PC-3 (cell line): ENCODE results near the gene KNDC1.

Source experiments
- EZH2 ChIP-seq: fragments of 300-600 bp; sonication (generic); IDR thresholded peaks from one replicate; pipeline ENCODE4 v1.6.1; 2017; ENCODE audit warnings: antibody characterized with exemption, mild to moderate bottlenecking, low read length; ENCODE audit not compliant: unreplicated experiment
- EZH2phosphoT487 ChIP-seq: fragments of 300-600 bp; sonication (generic); IDR thresholded peaks from 2 replicates; pipeline ENCODE4 v1.6.1; 2018; ENCODE audit warnings: mild to moderate bottlenecking, antibody characterized with exemption, low read length, borderline replicate concordance
- TF ChIP-seq, protein P1 (sequence below): fragments of 300-600 bp; sonication (generic); conservative IDR thresholded peaks from 2 replicates; pipeline ENCODE4 v1.5.1; 2017; ENCODE audit warnings: antibody characterized with exemption, low read depth, mild to moderate bottlenecking, low read length

DNA sequence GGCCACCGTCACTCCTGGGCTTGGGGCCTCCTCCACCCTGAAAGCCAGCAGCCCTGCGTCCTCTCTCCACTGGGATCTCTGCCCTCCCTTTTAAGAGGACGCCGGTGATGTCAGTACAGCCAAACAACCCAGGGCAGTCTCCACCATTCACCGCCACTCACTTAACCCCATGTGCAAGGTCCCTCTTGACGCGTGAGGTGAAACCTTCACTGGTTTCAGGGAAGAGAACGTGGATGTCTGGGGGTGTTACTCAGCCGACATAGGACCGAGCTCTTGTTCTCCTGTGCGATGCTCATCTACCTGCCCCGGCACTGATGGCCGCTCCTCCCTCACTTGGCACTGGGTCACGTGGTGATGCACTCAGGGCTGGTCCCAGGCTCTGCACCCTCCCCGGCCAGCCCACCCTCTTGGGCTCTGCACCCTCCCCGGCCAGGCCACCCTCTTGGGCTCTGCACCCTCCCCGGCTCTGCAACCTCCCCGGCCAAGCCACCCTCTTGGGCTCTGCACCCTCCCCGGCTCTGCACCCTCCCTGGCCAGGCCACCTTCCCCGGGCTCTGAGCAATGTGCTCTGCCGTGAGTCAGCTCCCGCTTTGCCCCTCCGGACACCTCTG, 36.2 kb upstream of the KNDC1 start:
- TF ChIP-seq, protein P1, sequence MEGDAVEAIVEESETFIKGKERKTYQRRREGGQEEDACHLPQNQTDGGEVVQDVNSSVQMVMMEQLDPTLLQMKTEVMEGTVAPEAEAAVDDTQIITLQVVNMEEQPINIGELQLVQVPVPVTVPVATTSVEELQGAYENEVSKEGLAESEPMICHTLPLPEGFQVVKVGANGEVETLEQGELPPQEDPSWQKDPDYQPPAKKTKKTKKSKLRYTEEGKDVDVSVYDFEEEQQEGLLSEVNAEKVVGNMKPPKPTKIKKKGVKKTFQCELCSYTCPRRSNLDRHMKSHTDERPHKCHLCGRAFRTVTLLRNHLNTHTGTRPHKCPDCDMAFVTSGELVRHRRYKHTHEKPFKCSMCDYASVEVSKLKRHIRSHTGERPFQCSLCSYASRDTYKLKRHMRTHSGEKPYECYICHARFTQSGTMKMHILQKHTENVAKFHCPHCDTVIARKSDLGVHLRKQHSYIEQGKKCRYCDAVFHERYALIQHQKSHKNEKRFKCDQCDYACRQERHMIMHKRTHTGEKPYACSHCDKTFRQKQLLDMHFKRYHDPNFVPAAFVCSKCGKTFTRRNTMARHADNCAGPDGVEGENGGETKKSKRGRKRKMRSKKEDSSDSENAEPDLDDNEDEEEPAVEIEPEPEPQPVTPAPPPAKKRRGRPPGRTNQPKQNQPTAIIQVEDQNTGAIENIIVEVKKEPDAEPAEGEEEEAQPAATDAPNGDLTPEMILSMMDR, result no peak
- TF ChIP-seq EZH2 (no peak), EZH2phosphoT487 (no peak)
